LNCaP clone FGC (cell line): ENCODE data around the gene ENPP7.

Experiments
- DNase-seq: peaks from one replicate; pipeline ENCODE4 v3.0.0-alpha.2; 2011; ENCODE audit warnings: low read depth
- H3K4me3 ChIP-seq: 2 replicates; pipeline ENCODE4 v1.5.1; 2011; ENCODE audit warnings: mild to moderate bottlenecking, low read depth, low read length, control low read depth
- CTCF ChIP-seq: IDR thresholded peaks from 2 replicates; pipeline ENCODE4 v1.5.1; 2012; ENCODE audit warnings: mild to moderate bottlenecking; ENCODE audit not compliant: control insufficient read depth, insufficient read depth; ENCODE audit errors: extremely low read depth

ENPP7 gene

GRCh38 chr17:79713391-79713790, 17.4 kb upstream of the ENPP7 start:
- no peak for DNase-seq
- no peak for TF ChIP-seq CTCF
- no peak overlapping the region for H3K4me3 ChIP-seq

GRCh38 chr17:79714176-79715097, 16.3 kb upstream of the ENPP7 start:
- DNase-seq, result no peak
- no peak for TF ChIP-seq CTCF

GRCh38 chr17:79715098-79715942, 15.4 kb upstream of the ENPP7 start:
- no peak for TF ChIP-seq CTCF
- DNase-seq, result no peak
- no peak overlapping the region for H3K4me3 ChIP-seq

More at GRCh38 chr17:79714176-79715097, 16.3 kb upstream of the ENPP7 start:
- H3K4me3 ChIP-seq, result no peak overlapping the region

GRCh38 chr17:79715943-79716797, 14.6 kb upstream of the ENPP7 start:
- no peak overlapping the region for H3K4me3 ChIP-seq
- no peak for TF ChIP-seq CTCF
- DNase-seq, result no peak

- no peak for DNase-seq
- no peak for TF ChIP-seq CTCF
- no peak overlapping the region for H3K4me3 ChIP-seq
Measured at GRCh38 chr17:79720705-79721292, 9.9 kb upstream of the ENPP7 start.

GRCh38 chr17:79721993-79722671, 8.6 kb upstream of the ENPP7 start:
- no peak for DNase-seq
- no peak overlapping the region for H3K4me3 ChIP-seq
- TF ChIP-seq CTCF, result peak; percentile 42; the same call in 1 of the 2 replicates
